SK-N-MC (cell line): ENCODE data around the gene SPATA31C2.

Source experiments
- DNase-seq: peaks from one replicate; pipeline ENCODE4 v3.0.0-alpha.2; 2011; ENCODE audit warnings: low read depth, low spot score
- H3K27ac ChIP-seq: fragments of 200-600 bp; sonication (generic); 2 replicates; pipeline ENCODE4 v1.5.1; 2016; ENCODE audit warnings: mixed run types
- H3K36me3 ChIP-seq: fragments of 200-600 bp; sonication (generic); 2 replicates; pipeline ENCODE4 v1.6.1; 2017; ENCODE audit warnings: antibody characterized with exemption, low read length, mixed read lengths; ENCODE audit not compliant: insufficient read depth
- H3K4me3 ChIP-seq: fragments of 200-600 bp; sonication (generic); 2 replicates; pipeline ENCODE4 v1.5.1; 2016
- H3K9ac ChIP-seq: fragments of 200-600 bp; sonication (generic); 2 replicates; pipeline ENCODE4 v1.8.0; 2017; ENCODE audit warnings: mixed run types, mixed read lengths; ENCODE audit not compliant: insufficient read length
- H3K9me3 ChIP-seq: fragments of 200-600 bp; sonication (generic); 2 replicates; pipeline ENCODE4 v1.6.1; 2017; ENCODE audit warnings: low read depth, mild to moderate bottlenecking, antibody characterized with exemption, low read length, moderate library complexity, mixed read lengths
- EZH2 ChIP-seq: fragments of 200-600 bp; sonication (generic); IDR thresholded peaks from one replicate; pipeline ENCODE4 v1.6.1; 2017; ENCODE audit warnings: antibody characterized with exemption
- FOXP2 ChIP-seq: optimal IDR thresholded peaks from 2 replicates; pipeline ENCODE3; 2011; ENCODE audit warnings: mild to moderate bottlenecking, moderate library complexity; ENCODE audit not compliant: insufficient read depth; ENCODE audit errors: extremely low read length, control extremely low read depth
- POLR2AphosphoS5 ChIP-seq: IDR thresholded peaks from 2 replicates; pipeline ENCODE4 v1.6.1; 2012; ENCODE audit warnings: mild to moderate bottlenecking, low read depth, low read length, borderline replicate concordance

SPATA31C2 gene

DNA sequence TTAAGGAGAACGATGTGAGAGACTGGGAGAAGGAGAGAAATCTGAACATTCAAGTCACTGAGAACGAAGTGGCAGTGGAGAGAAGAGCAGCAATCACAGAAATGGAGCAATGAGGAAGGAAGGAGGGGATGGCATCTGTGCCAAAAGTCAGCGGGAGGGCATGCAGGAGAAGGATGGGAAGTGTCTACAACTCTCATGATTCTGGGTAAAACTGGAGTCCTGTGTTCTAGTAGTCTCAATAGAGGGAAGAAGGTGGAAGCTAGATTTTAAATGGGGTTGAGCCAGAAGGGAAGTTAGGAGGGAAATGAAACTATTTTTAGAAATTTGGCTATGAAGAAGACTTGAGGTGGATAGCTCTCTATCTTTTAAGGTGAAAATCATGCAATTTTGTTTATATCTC lies 39.1 kb upstream of the SPATA31C2 start:
- TF ChIP-seq POLR2AphosphoS5 (no peak), EZH2 (no peak), FOXP2 (no peak)
- H3K4me3 ChIP-seq = no peak overlapping the region
- no peaks in the 10 kb centered on the region for H3K9me3 ChIP-seq
- no peak overlapping the region for H3K27ac ChIP-seq
- no peak for DNase-seq
- H3K36me3 ChIP-seq = no peaks in the 10 kb centered on the region
- H3K9ac ChIP-seq = no peak overlapping the region

DNA sequence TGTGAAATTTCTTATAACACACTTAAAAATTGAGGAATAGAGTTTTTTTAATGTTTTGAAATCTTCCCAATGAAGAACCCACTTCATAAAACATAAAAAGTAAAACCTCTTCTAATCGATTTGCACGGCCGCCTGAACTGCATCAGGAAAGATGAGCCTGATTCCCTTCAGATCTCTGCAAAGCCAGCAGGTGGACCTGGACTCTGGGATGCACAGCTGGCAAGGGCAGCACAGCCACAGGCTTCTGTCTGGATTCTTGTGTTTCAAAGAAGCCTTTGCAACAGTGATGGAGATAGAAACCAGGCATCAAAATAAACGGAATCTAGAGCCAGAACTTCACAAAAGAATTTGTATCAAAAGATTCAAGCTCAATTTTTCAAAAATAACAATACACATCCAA lies 36.0 kb upstream of the SPATA31C2 start:
- Histone ChIP-seq H3K9me3 (peaks cover under 1% of the 10 kb centered on the region; the same call in 1 of the 2 replicates), H3K9ac (no peak overlapping the region), H3K36me3 (no peaks in the 10 kb centered on the region), H3K27ac (no peak overlapping the region), H3K4me3 (no peak overlapping the region)
- TF ChIP-seq EZH2 (no peak), FOXP2 (no peak), POLR2AphosphoS5 (no peak)
- DNase-seq = no peak

DNA sequence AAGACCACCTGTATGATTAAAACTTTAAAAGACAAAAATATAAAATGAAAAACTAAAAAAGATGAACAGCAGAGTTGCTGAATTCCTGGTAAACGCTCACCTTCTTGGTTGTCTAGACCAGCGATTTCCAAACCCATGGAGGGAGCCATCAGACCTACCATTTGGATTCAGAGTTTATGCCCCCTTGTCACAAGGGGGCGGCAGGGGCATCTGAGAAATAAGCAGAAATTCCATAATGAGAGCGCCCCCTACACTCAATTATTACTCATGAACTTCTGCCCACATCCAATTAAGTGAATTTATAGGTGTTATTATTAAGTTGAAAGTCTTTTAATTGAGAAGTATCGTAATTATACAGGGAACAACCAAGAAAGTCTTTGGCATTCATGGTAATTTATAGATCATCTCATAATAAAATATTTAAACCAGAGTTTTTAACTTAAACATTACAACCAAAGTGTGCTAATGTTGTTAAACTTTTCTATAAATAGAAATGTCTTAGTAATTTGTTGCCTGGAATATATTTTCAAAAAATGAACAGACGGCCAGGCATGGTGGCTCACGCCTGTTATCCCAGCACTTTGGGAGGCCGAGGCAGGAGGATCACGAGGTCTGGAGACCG lies 35.2 kb upstream of the SPATA31C2 start:
- H3K36me3 ChIP-seq = no peaks in the 10 kb centered on the region
- H3K9ac ChIP-seq = no peak overlapping the region
- TF ChIP-seq FOXP2 (no peak), EZH2 (no peak), POLR2AphosphoS5 (no peak)
- no peak overlapping the region for H3K4me3 ChIP-seq
- no peak for DNase-seq
- H3K27ac ChIP-seq = no peak overlapping the region
- H3K9me3 ChIP-seq = peaks cover 4% of the 10 kb centered on the region; the same call in 1 of the 2 replicates

DNA sequence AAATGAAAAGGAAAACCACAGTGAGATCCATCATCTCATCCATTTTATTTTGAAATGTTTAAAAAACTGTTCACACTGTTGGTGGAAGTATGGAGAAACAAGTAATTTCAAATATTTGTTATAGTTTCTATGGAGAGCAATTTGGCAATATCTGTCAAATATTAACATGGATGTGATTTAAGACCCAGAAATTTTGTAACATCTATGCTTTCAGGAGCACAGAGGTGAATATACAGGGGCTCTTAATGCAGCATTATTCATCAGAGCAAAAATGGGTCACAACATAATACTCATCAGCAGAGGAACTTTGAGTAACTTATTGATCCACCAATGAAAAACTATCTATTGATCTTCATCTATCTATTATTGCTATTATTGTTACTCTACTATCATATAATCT lies 31.4 kb upstream of the SPATA31C2 start:
- DNase-seq = no peak
- TF ChIP-seq FOXP2 (no peak), EZH2 (no peak), POLR2AphosphoS5 (no peak)
- Histone ChIP-seq H3K9me3 (peaks cover 4% of the 10 kb centered on the region; the same call in 1 of the 2 replicates), H3K9ac (no peak overlapping the region), H3K27ac (no peak overlapping the region), H3K4me3 (no peak overlapping the region), H3K36me3 (no peaks in the 10 kb centered on the region)

DNA sequence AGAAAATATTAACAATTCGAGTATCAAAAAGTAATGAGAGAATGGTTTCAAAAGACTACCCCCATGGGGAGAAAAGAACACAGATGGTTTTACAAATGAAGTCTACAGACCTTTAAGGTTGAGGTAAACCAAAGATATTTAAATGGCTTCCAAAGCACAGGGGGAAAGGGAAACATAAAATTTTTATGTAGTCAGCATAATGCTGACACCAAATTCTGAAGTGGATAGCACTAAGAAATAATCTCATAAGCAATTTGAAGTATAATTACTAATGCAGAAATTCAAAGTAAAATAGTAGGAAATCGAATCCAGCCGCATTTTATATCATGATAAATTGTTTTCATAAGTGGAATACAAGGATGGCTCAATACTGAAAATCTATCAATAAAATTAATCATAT lies 30.3 kb upstream of the SPATA31C2 start:
- H3K9ac ChIP-seq = no peak overlapping the region
- DNase-seq = no peak
- no peaks in the 10 kb centered on the region for H3K36me3 ChIP-seq
- H3K27ac ChIP-seq = no peak overlapping the region
- no peak overlapping the region for H3K4me3 ChIP-seq
- TF ChIP-seq POLR2AphosphoS5 (no peak), FOXP2 (no peak), EZH2 (no peak)
- H3K9me3 ChIP-seq = peaks cover 4% of the 10 kb centered on the region; the same call in 1 of the 2 replicates

DNA sequence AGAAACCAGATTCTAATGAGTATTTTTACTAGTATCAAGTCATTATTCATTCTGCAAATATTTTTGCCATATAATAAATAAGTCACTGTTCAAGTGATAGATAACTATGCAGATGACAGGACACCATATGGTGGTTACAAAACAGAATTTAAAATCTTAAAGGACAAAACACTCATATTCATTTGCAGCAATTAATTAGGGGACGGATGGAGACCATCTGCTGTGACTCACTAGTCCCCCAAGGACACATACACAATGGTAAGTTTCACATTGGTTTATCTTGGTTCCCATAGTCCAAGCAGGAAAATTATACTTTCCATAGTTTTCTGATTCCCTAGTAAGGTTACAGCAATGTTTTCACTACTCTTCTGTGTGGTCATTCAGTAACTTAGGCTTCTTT lies 28.4 kb upstream of the SPATA31C2 start:
- no peak for TF ChIP-seq EZH2
- TF ChIP-seq FOXP2 = no peak
- no peak for TF ChIP-seq POLR2AphosphoS5
- H3K27ac ChIP-seq = no peak overlapping the region
- no peaks in the 10 kb centered on the region for H3K36me3 ChIP-seq
- H3K4me3 ChIP-seq = no peak overlapping the region
- H3K9ac ChIP-seq = no peak overlapping the region
- DNase-seq = no peak
- H3K9me3 ChIP-seq = peaks cover 4% of the 10 kb centered on the region; the same call in 1 of the 2 replicates

DNA sequence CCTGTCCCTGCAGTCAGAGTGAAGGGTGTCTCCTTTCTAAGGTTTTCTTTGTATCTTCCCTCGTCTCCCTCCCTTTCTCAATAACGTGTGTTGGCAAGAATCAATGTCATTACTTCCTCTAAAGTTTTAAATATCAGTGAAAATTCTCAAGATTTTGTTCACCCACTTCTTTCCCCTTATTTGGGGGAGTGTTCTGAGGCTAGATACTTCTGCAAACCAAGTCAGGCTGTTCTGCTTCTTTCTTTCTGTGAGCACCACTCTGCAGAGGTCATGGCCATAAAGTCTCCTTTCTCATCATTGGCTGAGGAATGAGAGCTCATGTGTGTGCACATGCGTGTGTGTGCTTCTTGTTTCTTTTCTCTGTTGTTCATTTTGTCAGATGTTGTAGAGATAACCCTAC lies 26.6 kb upstream of the SPATA31C2 start:
- no peak for DNase-seq
- TF ChIP-seq EZH2 (no peak), FOXP2 (no peak), POLR2AphosphoS5 (no peak)
- H3K9me3 ChIP-seq = peaks cover 4% of the 10 kb centered on the region; the same call in 1 of the 2 replicates
- no peak overlapping the region for H3K27ac ChIP-seq
- no peak overlapping the region for H3K9ac ChIP-seq
- no peaks in the 10 kb centered on the region for H3K36me3 ChIP-seq
- H3K4me3 ChIP-seq = no peak overlapping the region

DNA sequence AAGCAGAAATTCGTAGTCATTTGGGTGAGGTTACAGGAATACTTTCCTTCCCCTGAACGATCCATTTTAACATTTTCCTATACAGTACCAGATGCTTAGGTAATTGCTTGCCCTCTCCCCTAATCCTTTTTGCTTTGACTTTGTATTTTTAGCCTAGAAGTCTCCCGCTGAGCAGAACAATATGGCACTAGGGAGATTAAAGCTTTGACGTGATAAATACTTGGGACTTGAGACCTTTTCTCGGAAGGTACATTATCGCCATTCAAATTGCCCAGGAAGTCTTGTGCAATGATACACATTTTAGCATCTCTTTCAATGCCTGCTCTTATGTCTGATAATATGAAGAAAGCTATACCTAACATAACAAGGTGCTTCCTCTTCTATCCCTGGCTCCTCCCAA lies 22.9 kb upstream of the SPATA31C2 start:
- Histone ChIP-seq H3K4me3 (no peak overlapping the region), H3K9ac (no peak overlapping the region), H3K36me3 (no peaks in the 10 kb centered on the region), H3K27ac (no peak overlapping the region), H3K9me3 (no peaks in the 10 kb centered on the region)
- DNase-seq = no peak
- TF ChIP-seq FOXP2 (no peak), POLR2AphosphoS5 (no peak), EZH2 (no peak)
